Measurements from ENCODE around the gene SAMD4A.

SAMD4A gene

DNA sequence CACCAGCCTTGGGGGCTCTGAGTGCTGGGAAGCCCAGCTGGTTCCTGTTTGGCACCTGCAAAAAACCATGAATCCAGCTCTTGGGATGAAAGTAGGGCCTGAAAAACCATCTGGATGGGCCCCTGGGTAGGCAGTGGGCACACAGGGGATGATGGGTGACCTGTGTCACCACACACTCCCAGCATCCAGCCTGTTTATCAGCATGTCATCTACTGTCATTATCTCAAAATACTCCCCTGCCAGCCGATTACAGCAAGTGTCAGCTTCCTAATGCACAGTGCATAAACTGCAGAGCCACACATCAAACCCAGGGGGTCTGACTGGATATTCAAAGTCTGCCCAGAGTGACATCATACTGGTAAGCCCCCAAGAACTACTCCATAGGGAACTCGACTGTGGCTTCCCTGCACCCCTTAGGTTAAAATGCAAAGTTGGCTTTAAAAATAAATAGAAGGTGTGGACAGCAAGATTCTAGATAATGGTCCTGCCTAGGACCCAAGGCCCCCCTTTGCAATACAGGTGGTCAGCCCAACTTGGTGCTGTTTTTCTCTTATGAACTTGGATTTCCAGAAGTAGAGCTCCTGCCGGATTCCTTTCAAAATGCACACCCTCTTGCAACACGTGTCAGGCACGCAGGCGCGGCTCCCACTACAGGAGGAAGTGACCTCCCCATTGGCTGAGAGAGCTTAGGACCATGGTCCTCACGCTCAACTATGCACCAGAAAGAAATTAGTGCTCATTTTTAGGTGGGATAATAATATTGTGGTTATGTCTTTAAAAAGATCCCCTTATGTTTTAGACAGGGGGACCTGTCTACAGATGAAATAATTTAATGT is 241.6 kb downstream of the SAMD4A start:
- TF ChIP-seq, protein P1, sequence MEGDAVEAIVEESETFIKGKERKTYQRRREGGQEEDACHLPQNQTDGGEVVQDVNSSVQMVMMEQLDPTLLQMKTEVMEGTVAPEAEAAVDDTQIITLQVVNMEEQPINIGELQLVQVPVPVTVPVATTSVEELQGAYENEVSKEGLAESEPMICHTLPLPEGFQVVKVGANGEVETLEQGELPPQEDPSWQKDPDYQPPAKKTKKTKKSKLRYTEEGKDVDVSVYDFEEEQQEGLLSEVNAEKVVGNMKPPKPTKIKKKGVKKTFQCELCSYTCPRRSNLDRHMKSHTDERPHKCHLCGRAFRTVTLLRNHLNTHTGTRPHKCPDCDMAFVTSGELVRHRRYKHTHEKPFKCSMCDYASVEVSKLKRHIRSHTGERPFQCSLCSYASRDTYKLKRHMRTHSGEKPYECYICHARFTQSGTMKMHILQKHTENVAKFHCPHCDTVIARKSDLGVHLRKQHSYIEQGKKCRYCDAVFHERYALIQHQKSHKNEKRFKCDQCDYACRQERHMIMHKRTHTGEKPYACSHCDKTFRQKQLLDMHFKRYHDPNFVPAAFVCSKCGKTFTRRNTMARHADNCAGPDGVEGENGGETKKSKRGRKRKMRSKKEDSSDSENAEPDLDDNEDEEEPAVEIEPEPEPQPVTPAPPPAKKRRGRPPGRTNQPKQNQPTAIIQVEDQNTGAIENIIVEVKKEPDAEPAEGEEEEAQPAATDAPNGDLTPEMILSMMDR (IDR thresholded peaks at IDR 0.05; ENCODE audit: low read depth, low read length) = no peak
- H3K4me3 ChIP-seq (replicated peaks in 1 of 2; ENCODE audit: low read depth in 2 of 2, low read length in 2 of 2) = no peak overlapping the region
- DNase-seq (ENCODE audit: low read depth in 2 of 2) = no peak

DNA sequence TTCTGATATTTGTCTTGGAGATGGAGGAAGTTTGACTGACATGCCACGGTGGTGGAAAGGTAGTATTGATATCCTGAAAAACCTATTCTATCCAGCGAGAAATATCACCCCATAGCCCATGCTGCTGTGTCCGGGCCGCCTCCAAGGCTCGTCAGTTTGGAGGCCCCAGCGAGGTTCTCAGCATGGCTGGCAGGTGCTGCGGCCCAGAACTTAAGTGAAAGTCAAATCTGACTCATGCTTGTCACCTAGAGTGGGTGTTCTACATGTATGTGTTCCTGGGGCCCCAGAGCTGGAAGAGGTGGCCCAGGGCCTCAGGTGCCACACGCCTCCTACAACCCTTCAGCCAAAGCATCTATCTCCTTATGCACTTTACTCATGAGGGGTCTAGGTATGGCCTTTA is 242.8 kb downstream of the SAMD4A start:
- DNase-seq (ENCODE audit: low read depth in 2 of 2) = no peak
- no peak overlapping the region for H3K4me3 ChIP-seq (replicated peaks in 1 of 2; ENCODE audit: low read depth in 2 of 2, low read length in 2 of 2)
- TF ChIP-seq, protein P1 (IDR thresholded peaks at IDR 0.05; ENCODE audit: low read depth, low read length) = no peak

DNA sequence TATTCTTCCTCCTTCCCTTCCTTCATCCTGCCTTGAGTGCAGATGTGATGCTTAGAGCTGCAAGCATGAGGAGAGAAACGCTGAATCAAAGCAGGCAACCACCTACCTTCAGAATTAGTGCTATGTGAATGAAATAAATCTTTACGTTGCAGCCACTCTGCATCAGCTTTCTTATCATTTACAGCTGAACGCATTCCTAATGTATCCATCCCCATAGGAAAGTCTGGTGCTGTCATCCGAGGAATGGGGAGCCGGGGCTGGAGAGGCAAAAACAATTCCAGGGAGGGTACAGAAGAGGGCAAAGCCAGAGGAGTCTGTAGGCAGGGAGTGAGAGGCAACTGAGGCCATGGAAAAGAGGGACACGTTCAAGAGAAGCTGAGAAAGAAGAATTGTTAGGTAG is 245.7 kb downstream of the SAMD4A start:
- no peak for DNase-seq (ENCODE audit: low read depth in 2 of 2)

DNA sequence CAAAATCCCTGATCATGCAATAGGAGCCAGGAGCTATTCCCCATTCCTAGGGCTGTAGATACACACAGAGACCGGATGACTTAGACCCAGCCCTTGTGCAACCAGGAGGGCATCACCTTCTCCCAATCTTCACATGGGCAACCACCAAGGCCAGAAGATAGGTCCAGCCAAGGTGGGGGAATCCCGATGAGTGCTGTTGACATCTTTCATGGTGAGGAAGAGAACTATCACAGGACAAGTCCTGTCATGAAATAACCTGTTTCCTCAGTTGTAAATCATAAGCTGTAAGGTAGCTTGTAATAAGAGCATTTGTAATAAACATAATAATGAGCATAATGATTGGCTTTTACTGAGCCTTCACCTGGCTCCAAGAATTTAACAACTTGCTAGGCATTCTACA is 246.2 kb downstream of the SAMD4A start:
- TF ChIP-seq, protein P1 (IDR thresholded peaks at IDR 0.05; ENCODE audit: low read depth, low read length) = no peak
- no peak overlapping the region for H3K4me3 ChIP-seq (replicated peaks in 1 of 2; ENCODE audit: low read depth in 2 of 2, low read length in 2 of 2)

More for the DNA sequence above, 245.7 kb downstream of the SAMD4A start:
- TF ChIP-seq, protein P1 (IDR thresholded peaks at IDR 0.05; ENCODE audit: low read depth, low read length) = no peak
- H3K4me3 ChIP-seq (replicated peaks in 1 of 2; ENCODE audit: low read depth in 2 of 2, low read length in 2 of 2) = no peak overlapping the region

DNA sequence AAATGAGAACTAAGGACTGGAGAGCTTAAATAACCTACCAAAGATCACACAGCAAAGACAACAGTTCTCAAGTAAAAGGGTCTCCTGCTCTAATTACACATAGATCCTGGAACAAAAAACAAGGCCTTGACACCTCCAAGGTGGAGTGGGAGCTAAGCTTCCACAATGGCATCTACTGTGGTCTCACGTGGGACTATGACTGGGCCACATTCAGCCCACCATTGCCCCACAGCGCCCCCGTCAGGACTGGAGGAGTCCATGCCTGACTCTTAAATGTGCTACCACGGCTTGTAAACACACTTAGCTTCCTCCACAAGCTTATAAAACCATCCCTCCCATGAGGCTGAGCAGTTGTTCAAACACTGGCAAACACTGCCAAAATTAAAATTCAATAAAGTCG is 247.1 kb downstream of the SAMD4A start:
- DNase-seq (ENCODE audit: low read depth in 2 of 2) = no peak
- no peak overlapping the region for H3K4me3 ChIP-seq (replicated peaks in 1 of 2; ENCODE audit: low read depth in 2 of 2, low read length in 2 of 2)
- TF ChIP-seq, protein P1 (IDR thresholded peaks at IDR 0.05; ENCODE audit: low read depth, low read length) = peak; percentile 10

More for the DNA sequence above, 246.2 kb downstream of the SAMD4A start:
- DNase-seq (ENCODE audit: low read depth in 2 of 2) = no peak

DNA sequence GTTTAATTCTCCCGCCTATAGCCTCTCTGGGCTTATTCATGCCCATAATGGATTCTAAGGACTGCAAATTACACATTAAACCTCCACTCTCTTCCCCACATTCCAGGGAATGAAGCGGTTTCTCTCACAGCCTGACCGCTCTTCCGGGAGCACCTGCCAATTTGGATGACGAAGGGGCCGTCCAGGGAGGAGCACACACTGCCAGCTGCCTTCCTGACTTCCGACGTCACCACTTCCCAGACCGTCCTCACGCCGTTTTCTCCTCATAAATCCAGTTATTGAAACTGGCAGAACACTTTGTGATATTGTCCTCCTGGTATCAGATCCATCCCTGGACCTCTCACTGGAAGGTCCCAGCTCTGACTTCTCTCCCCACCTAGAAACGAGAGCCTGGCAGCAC is 248.1 kb downstream of the SAMD4A start:
- DNase-seq (ENCODE audit: low read depth in 2 of 2) = peak; percentile 43 to 75
- H3K4me3 ChIP-seq (replicated peaks in 1 of 2; ENCODE audit: low read depth in 2 of 2, low read length in 2 of 2) = no peak overlapping the region
- TF ChIP-seq, protein P1 (IDR thresholded peaks at IDR 0.05; ENCODE audit: low read depth, low read length) = no peak
